ENCODE measurements around the gene SYNDIG1.

- TF ChIP-seq, protein P1, sequence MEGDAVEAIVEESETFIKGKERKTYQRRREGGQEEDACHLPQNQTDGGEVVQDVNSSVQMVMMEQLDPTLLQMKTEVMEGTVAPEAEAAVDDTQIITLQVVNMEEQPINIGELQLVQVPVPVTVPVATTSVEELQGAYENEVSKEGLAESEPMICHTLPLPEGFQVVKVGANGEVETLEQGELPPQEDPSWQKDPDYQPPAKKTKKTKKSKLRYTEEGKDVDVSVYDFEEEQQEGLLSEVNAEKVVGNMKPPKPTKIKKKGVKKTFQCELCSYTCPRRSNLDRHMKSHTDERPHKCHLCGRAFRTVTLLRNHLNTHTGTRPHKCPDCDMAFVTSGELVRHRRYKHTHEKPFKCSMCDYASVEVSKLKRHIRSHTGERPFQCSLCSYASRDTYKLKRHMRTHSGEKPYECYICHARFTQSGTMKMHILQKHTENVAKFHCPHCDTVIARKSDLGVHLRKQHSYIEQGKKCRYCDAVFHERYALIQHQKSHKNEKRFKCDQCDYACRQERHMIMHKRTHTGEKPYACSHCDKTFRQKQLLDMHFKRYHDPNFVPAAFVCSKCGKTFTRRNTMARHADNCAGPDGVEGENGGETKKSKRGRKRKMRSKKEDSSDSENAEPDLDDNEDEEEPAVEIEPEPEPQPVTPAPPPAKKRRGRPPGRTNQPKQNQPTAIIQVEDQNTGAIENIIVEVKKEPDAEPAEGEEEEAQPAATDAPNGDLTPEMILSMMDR (IDR thresholded peaks at IDR 0.05) = no peak
- TF ChIP-seq POLR2A (IDR thresholded peaks at IDR 0.05) = no peak
These were observed 99.4 kb downstream of the SYNDIG1 start for GRCh38 chr20:24568842-24569241.

Data from uterus (tissue), 2 donors.